Kidney (tissue), 22 donors: ENCODE measurements around the gene ADAMTS10. TPM values are rescaled to one million over a fixed set of nuclear protein-coding genes. Genes with fewer than 3 reads are reported as not detected.

Source experiments
- DNase-seq, 5 donors: peaks; one replicate each; pipeline ENCODE4 v3.0.0-alpha.2; 2013 to 2020
- FAIRE-seq: peaks from 2 replicates; lab custom pipeline; 2012; peaks lifted over from hg19 to GRCh38; lab: Jason Lieb, UNC
- H3K27ac ChIP-seq, 2 donors: one replicate each; pipeline ENCODE4 v1.7.0; 2013; ENCODE audit warnings: low read depth in 2 of 2, low read length in 2 of 2, inconsistent platforms in 1 of 2
- H3K27me3 ChIP-seq: one replicate; pipeline ENCODE4 v1.7.1; 2013; ENCODE audit warnings: low read length, inconsistent platforms; ENCODE audit not compliant: control insufficient read depth, insufficient read depth
- H3K36me3 ChIP-seq, 3 donors: one replicate each; pipeline versions ENCODE4 v1.7.0 to v1.7.1; 2013; ENCODE audit warnings: low read length in 3 of 3, control low read depth in 1 of 3, inconsistent platforms in 1 of 3; ENCODE audit not compliant: insufficient read depth in 3 of 3, control insufficient read depth in 2 of 3
- H3K4me1 ChIP-seq, 3 donors: one replicate each; pipeline versions ENCODE4 v1.7.0 to v1.7.1; 2013; ENCODE audit warnings: low read length in 3 of 3, inconsistent platforms in 1 of 3, low read depth in 1 of 3; ENCODE audit not compliant: control insufficient read depth in 2 of 3, insufficient read depth in 2 of 3
- H3K4me3 ChIP-seq, 3 donors: one replicate each; pipeline versions ENCODE4 v1.7.0 to v1.8.1; 2013; ENCODE audit warnings: low read length in 3 of 3, control low read depth in 1 of 3, inconsistent platforms in 1 of 3
- H3K9ac ChIP-seq, 3 donors: one replicate each; pipeline versions ENCODE4 v1.7.0 to v1.7.1; 2013; ENCODE audit warnings: low read length in 3 of 3, control low read depth in 1 of 3, inconsistent platforms in 1 of 3
- H3K9me3 ChIP-seq, 3 donors: one replicate each; pipeline versions ENCODE4 v1.7.0 to v1.7.1; 2013; ENCODE audit warnings: low read length in 3 of 3, control low read depth in 1 of 3, inconsistent platforms in 1 of 3; ENCODE audit not compliant: control insufficient read depth in 2 of 3, insufficient read depth in 1 of 3
- intact Hi-C: fragments of 100-400 bp; cut with DNase I; formaldehyde crosslinking; loops from one replicate; pipeline ENCODE4 v1.11.1; 2022
- long read RNA-seq, 10 donors: library from polyadenylated mRNA in 1 of 10; unstranded in 1 of 10; transcript quantifications; one replicate each; pipeline ENCODE4 v2.0.0 and lab custom pipeline, GENCODE V29; 2021 to 2026
- polyA plus RNA-seq: library from polyadenylated mRNA; stranded (reverse); fragments of 350-450 nt; fragmentation: Illumina TruSeq; extraction: RNeasy Lipid Tissue Mini Kit (QIAGEN cat#74804); gene quantifications from one replicate; pipeline ENCODE4 v1.2.3, GENCODE V29; 2014; ENCODE audit warnings: low read depth, low replicate concordance; ENCODE audit not compliant: insufficient read depth
- total RNA-seq: library from RNA; stranded (reverse); fragmentation: NEBNext Ultra II Directional; extraction: Animal tissue kit (Norgen Biotek cat#: 25700); gene quantifications from one replicate; pipeline ENCODE4 v1.2.1, GENCODE V29; 2021
- TF ChIP-seq, protein P1 (sequence below): IDR thresholded peaks from 3 replicates; pipeline ENCODE4 v1.5.1; 2012; ENCODE audit warnings: mild to moderate bottlenecking, moderate library complexity, borderline replicate concordance; ENCODE audit not compliant: insufficient read depth; ENCODE audit errors: extremely low read depth
- donor health status: control.
- donor health status: control.
- donor health status: control.
- donor health status: control.
- donor health status: control.
- donor health status: DM: yes; HTN: yes; CAD: no.
- donor health status: Normal renal cell carcinoma (clear cell type).

Gene ADAMTS10
- total RNA-seq: 48.8 TPM
- 8.9 TPM for polyA plus RNA-seq
- long read RNA-seq, donor 1: 0 reads
- long read RNA-seq, donor 2: 0 reads
- long read RNA-seq, donor 3: 0 reads
- long read RNA-seq, donor 4: 0 reads
- long read RNA-seq, donor 5: 0 reads
- long read RNA-seq, donor 6: 0 reads
- long read RNA-seq, donor 7, partial matches to known transcripts: 10 of 17 reads
- long read RNA-seq, donor 7, other reads (novel, unspliced or antisense): 7 of 17 reads
- long read RNA-seq, donor 8: 0 reads
- long read RNA-seq, donor 9, partial matches to known transcripts: 0 of 1 reads
- long read RNA-seq, donor 9, other reads (novel, unspliced or antisense): 0 of 1 reads
- long read RNA-seq, donor 10: 0 reads

DNA sequence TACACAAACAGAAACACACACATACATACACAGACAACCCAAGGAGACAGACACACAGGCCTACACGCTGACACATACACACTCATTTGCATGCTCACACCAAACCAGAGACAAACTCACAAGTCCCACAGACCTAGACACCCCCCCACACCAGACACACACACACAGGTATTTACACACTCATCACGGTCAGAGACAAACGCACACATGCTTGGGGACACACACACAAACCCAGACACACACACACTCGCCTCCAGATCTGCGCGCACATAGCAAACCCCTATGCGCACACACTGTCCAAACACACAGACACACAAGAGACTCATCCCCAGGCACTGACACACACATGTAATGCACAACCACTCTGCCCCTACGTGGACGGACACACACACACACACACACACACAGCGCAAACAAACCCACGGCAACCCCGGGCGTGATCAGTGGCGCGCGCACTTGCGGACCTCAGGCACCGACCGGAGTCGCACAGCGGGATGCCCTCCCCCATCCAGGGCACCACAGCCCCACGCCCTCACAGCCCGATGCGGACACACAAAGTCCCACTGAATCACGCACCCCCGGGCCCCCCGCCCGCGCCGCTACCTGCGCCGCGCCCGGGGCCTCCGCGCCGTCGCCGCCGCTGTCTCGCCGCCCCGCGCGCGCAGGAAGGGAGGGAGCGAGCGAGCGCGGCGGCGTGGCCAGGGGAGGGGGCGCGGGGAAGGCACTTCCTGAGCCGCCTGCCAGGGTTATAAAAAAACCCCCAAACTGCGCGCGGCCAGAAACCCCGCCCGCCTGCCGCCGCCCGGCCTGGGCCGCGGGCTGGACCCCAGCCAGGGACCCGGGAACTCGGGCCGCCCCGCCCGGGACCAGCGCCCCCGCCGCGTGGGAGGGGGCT is at the start of gene ADAMTS10:
Gene ADAMTS10 (minus strand): TSS at position 675 of the 895 bp plus-strand sequence. CDS start 5,005 bp downstream, outside the sequence.
- TF ChIP-seq, protein P1, sequence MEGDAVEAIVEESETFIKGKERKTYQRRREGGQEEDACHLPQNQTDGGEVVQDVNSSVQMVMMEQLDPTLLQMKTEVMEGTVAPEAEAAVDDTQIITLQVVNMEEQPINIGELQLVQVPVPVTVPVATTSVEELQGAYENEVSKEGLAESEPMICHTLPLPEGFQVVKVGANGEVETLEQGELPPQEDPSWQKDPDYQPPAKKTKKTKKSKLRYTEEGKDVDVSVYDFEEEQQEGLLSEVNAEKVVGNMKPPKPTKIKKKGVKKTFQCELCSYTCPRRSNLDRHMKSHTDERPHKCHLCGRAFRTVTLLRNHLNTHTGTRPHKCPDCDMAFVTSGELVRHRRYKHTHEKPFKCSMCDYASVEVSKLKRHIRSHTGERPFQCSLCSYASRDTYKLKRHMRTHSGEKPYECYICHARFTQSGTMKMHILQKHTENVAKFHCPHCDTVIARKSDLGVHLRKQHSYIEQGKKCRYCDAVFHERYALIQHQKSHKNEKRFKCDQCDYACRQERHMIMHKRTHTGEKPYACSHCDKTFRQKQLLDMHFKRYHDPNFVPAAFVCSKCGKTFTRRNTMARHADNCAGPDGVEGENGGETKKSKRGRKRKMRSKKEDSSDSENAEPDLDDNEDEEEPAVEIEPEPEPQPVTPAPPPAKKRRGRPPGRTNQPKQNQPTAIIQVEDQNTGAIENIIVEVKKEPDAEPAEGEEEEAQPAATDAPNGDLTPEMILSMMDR: no peak
- Histone ChIP-seq H3K27me3 (no peaks in the 10 kb centered on the region), H3K4me3 (peak within 1 kb of the TSS; percentile 75 to 99 (median 87)), H3K36me3 (no peaks in the 10 kb centered on the region), H3K4me1 (peaks cover 0 to 11% (median 2%) of the 10 kb centered on the region in 3 donors), H3K9ac (peak within 1 kb of the TSS; percentile 66 to 99 (median 68)), H3K27ac (peak within 1 kb of the TSS; percentile 1 to 47), H3K9me3 (no peaks in the 10 kb centered on the region)
- intact Hi-C loops: no loop called here
- FAIRE-seq (no peak), DNase-seq (peak; percentile 56 to 84 (median 83))

DNA sequence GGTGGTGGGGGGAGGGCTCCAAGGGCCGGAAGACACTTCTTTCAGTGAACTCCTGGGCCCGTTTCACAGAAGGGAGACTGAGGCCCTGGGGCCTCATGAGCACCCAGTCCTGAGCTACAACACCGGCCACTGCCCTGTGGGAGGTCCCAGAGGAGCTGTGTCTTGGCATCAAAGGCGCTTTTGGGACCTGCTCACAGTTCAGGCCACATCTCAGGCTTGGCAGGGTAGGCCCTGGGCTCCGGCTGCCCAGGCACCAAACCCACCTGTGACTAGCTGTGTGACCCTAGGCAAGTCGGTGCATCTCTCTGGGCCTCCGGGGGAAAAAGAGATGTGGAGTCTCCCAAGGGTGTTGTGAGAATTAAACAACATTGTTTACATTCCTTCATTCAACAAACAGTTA is 49.4 kb upstream of the ADAMTS10 start:
- no peak for FAIRE-seq
- intact Hi-C loops: loop anchor here (10.0 kb wide), 1 partner anchor 415 kb away; no protein-coding TSS in a partner anchor
- no peaks in the 10 kb centered on the region for H3K27me3 ChIP-seq

DNA sequence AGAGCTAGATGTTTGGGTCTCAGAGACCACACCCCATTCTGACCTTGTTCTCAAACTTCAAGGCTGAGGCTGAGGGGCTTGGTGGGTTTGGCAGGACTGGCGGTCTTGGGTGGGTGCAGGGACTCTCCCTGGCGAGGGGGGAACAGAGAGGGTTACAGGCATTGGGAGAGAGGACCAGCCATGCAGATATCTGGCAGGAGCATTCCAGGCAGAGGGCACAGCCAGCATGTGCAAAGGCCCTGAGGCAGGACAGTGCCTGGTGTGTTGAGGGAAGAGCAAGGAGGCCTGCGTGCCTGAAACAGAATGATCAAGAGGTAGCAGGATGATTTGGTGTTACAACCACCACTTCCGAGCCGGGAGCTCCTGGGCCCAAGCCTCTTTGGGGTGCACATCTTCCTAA is 47.4 kb upstream of the ADAMTS10 start:
- Histone ChIP-seq H3K4me1 (no peaks in the 10 kb centered on the region), H3K27me3 (no peaks in the 10 kb centered on the region), H3K36me3 (no peaks in the 10 kb centered on the region), H3K4me3 (no peak overlapping the region), H3K9ac (no peak overlapping the region), H3K27ac (no peak overlapping the region), H3K9me3 (no peaks in the 10 kb centered on the region)
- TF ChIP-seq, protein P1: no peak
- DNase-seq (no peak), FAIRE-seq (no peak)
- intact Hi-C loops: loop anchor here (10.0 kb wide), 1 partner anchor 417 kb away; no protein-coding TSS in a partner anchor

More for the DNA sequence above, 49.4 kb upstream of the ADAMTS10 start:
- TF ChIP-seq, protein P1: no peak
- H3K36me3 ChIP-seq: no peaks in the 10 kb centered on the region
- no peak overlapping the region for H3K27ac ChIP-seq
- H3K4me1 ChIP-seq: no peaks in the 10 kb centered on the region
- H3K4me3 ChIP-seq: no peak overlapping the region
- H3K9ac ChIP-seq: no peak overlapping the region
- no peaks in the 10 kb centered on the region for H3K9me3 ChIP-seq
- DNase-seq: no peak
